AG08396 (cell line): ENCODE data around the gene CASZ1.

Experiments
- DNase-seq: peaks from one replicate; pipeline ENCODE4 v3.0.0; 2012; ENCODE audit warnings: low spot score, mixed read lengths

The CASZ1 gene

GRCh38 chr1:10796029-10796944 is at the start of gene CASZ1:
TSS of gene CASZ1 (minus strand) at chr1:10796646. CDS start at chr1:10693889, 102,757 bp downstream.
- DNase-seq, result peak; percentile 99

GRCh38 chr1:10843697-10844096 is 47.3 kb upstream of the CASZ1 start:
- DNase-seq, result no peak

- DNase-seq, result no peak
These were observed 44.7 kb upstream of the CASZ1 start for GRCh38 chr1:10841118-10841517.

GRCh38 chr1:10839188-10839770 is 42.8 kb upstream of the CASZ1 start:
- no peak for DNase-seq

GRCh38 chr1:10838541-10838940 is 42.1 kb upstream of the CASZ1 start:
- DNase-seq, result no peak

- DNase-seq, result no peak
These were observed 40.3 kb upstream of the CASZ1 start for GRCh38 chr1:10836726-10837125.

- peak; percentile 63 for DNase-seq
These were observed 39.5 kb upstream of the CASZ1 start for GRCh38 chr1:10835822-10836421.

- no peak for DNase-seq
These were observed 39.0 kb upstream of the CASZ1 start for GRCh38 chr1:10835421-10835820.

GRCh38 chr1:10834770-10835412 is 38.4 kb upstream of the CASZ1 start:
- no peak for DNase-seq

GRCh38 chr1:10833630-10834557 is 37.4 kb upstream of the CASZ1 start:
- no peak for DNase-seq

GRCh38 chr1:10832703-10833102 is 36.3 kb upstream of the CASZ1 start:
- no peak for DNase-seq

GRCh38 chr1:10830961-10831668 is 34.7 kb upstream of the CASZ1 start:
- peak; percentile 43 for DNase-seq

- no peak for DNase-seq
These were observed 33.6 kb upstream of the CASZ1 start for GRCh38 chr1:10829965-10830515.

GRCh38 chr1:10829067-10829818 is 32.8 kb upstream of the CASZ1 start:
- no peak for DNase-seq

- DNase-seq, result no peak
These were observed 31.2 kb upstream of the CASZ1 start for GRCh38 chr1:10827377-10828333.

- no peak for DNase-seq
These were observed 29.1 kb upstream of the CASZ1 start for GRCh38 chr1:10825592-10825991.

- peak; percentile 85 for DNase-seq
These were observed 28.5 kb upstream of the CASZ1 start for GRCh38 chr1:10824821-10825540.

GRCh38 chr1:10823000-10823401 is 26.6 kb upstream of the CASZ1 start:
- DNase-seq, result no peak
